Suppressor macrophage (primary cell): ENCODE data around the gene SPG21.
A peak's percentile ranks its signal among the peaks of the same experiment; 100 is the strongest.

ENCODE experiments used
- DNase-seq, 4 experiments: peaks; one replicate each; pipeline ENCODE4 v3.0.0-alpha.2; 2020 to 2022

SPG21 gene

GRCh38 chr15:64938192-64938591 lies 51.5 kb downstream of the SPG21 start:
- DNase-seq: no peak

DNA sequence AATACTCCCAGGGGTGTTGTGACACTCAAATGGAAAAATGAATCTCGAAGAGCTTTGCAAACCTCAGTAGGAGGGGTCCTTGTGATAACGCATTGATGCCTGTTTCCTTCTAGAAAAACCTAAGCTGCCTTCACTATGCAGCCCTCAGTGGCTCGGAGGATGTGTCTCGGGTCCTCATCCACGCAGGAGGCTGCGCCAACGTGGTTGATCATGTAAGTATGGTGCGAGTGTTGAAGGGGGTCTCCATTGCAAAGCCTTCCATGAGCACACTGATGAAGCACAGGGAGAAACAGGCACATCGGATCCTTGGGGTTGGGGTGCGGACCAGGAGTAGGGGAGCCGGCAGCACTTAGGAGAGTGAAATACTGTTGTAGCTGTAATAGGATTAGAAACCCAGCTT lies 55.7 kb downstream of the SPG21 start:
- no peak for DNase-seq

DNA sequence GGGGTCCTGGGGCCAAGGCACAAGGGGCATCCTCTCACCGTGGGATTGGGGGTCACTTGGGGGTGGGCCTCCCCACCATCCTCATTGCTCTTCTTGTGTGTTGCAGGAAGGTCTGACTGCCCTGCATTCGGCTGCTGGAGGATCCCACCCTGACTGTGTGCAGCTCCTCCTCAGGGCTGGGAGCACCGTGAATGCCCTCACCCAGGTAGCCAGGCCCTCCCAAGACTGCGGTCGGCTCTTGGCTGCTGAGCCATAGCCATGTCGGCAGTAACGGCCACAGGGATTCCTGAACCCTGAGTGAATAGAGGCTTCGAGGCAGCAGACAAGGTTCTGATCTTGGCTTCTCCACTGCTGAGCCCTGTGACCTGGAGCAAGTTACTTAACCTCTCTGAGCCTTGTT lies 58.3 kb downstream of the SPG21 start:
- no peak for DNase-seq

DNA sequence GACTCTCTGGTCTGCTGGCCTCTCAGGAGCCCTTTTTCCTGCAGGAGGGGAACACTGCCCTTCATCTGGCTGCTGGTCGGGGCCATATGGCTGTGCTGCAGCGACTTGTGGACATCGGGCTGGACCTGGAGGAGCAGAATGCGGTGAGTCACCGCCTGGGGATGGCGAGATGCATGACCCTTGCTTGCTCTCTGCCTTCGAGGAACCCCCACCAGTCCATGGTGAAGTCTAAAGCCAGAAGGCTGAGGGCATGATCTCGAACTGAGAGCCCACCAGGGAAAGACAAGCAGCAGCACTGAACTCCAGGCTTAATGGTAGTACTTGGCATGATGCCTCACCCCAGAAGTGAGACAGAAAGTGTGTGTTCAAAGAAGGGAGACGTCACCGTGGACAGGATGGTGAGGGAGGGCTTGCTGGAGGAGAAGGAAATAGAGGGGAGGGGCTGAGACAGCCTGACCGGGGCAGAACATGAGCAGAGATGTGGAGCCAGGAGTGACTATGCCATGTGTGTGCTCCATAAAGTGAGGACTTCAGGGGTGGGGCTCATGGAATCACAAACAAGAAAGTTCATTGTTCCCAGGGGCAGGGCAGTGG lies 58.8 kb downstream of the SPG21 start:
- DNase-seq: no peak

DNA sequence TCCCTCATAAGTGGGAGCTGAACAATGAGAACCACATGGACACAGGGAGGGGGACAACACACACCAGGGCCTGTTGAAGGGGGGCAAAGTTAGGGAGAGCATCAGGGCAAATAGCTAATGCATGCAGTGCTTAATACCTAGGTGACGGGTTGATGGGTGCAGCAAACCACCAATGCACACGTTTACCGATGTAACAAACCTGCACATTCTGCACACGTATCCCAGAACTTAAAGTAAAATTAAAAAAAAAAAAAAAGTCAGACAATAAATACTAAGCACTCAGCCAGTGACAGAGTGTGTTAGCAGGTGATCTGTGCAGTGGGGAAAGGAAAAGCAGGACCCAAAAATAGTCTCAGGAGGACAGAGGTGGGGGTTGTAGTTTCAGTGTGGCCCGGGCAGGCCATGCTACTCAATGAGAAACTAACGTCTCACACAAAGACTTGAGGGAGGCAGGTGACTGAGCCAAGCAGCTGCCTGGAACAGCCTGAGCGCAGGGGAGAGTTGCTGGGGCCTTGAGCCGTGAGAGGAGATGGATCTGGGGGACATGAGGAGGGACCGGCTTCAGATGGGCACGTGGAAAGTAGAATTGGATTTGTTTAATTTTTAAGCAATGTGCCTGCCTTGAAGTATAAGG lies 59.6 kb downstream of the SPG21 start:
- DNase-seq: no peak

DNA sequence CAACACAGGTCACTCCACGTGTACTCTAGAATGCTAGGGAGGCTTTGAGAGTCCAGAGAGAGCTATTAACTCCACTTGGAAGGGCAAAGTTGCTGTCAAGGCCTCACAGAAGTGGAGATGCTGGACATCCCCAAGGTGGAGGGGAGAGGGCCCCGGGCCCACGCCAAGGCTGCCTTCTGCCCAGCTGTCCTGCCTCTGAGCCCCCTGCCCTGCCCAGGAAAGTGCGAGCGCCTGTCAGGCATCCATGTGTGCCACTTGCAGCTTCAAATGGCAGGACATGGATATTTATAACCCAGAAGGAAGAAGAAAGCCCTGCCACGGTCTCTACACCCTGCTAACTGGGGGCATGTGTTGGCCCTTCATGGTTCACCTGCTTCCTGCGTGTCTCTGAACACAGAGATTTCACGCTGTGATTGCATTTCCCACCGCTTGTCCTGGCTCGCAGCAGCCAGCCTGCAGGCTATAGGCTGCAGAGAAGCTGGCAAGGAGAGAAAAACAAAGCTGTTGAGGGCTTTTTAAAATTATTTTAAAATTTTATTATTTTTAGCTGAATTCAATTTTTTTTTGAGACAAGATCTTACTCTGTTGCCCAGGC lies 61.0 kb downstream of the SPG21 start:
- DNase-seq: no peak

GRCh38 chr15:64926661-64927060 lies 63.1 kb downstream of the SPG21 start:
- no peak for DNase-seq

DNA sequence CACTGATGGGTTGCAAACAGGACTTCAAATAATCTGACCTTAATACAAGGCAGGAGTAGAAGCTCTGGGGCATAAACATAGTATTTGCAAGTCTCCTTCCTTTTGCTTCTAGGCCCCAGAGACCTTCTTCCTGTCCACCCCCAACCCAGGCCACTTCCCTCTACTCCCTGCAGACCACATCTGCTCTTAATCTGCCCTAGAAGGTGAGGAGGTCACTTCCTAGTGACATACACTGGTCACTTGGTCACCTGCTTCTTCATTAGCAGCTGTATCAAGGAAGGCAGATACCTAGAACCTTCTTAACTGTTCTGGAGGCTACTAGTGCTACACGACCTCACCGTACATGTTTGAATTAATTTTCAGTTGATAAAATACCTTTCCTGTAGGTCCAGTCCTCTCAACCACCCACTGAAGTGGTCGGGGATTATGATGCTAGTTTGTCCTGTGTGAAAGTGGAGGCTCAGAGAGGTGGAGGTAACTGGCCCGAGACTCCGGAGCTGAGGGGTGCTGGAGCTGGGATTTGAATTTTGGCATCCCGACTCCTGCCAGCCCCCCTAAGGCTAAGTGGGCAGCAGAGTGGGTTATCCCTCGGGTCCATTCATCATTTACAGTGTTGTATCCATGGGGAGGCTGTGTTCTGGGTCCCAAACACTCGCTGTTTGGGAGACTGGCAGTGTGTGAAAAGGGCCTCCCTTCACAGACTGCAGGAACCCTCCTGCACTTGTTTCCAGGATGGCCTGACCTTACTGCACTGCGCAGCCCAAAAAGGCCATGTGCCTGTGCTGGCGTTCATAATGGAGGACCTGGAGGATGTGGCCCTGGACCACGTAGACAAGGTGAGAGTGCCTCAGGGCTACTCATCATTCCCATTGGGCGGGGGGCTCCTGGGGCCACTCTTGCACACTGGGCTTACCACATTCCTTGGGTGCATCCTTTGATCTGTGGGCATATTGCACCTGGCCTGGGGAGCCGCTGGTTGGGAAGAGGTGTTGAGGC lies 64.1 kb downstream of the SPG21 start:
- DNase-seq: peak in 2 of 4 experiments; percentile 10 to 26

- DNase-seq: no peak
Measured at GRCh38 chr15:64923546-64923945, 66.2 kb downstream of the SPG21 start.

GRCh38 chr15:64921711-64922110 lies 68.0 kb downstream of the SPG21 start:
- no peak for DNase-seq

DNA sequence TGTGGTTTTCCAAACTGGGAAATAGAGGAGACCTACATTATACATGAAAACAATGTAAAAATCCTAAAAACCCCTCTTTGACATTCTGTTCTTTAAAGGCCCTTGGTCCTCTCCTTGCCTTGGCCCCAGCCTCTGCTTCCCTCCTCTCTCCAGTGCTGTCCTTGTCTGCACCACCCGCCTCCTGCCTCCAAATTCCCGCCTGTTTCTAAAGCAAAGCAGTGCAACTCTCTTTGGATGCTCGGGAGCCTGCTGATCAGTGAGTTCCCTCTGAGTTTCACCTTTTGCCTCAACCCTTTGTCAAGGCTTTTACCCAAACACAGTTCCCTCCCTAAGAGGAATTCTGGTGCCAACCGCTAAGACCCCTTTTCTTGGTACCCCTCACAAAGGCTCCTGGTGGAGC lies 70.0 kb downstream of the SPG21 start:
- no peak for DNase-seq

DNA sequence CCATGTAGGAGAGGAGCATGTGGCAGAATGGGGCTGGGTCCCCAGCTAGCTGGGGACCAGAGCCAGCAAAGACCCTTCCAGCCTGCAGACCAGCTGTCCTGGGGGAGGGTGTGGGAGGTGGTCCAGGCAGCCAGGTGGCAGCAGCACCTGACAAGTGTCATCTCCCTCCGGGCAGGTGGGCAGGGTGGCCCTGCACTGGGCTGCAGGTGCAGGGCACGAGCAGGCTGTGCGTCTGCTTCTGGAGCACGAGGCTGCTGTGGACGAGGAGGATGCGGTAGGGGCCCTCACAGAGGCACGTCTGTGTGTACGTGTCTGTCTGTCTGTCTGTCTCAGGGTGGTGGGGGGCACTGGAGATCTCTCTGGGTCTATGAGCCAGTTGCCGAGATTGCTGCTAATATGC lies 72.5 kb downstream of the SPG21 start:
- DNase-seq: no peak

DNA sequence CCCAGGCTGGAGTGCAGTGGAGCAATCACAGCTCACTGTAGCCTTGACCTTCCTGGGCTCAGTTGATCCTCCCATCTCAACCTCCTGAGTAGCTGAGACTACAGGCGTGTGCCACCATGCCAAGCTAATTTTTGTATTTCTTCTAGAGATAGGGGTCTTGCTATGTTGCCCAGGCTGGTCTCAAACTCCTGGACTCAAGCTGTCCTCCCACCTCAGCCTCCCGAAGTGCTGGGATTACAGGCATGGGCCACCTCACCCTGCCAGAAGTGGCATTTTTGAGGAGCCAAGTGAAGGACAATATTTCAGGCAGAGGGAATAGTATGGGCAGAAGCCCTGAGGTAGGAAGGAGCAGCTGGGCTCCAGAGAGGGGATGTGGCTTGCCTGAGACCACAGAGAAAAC lies 73.3 kb downstream of the SPG21 start:
- DNase-seq: no peak

DNA sequence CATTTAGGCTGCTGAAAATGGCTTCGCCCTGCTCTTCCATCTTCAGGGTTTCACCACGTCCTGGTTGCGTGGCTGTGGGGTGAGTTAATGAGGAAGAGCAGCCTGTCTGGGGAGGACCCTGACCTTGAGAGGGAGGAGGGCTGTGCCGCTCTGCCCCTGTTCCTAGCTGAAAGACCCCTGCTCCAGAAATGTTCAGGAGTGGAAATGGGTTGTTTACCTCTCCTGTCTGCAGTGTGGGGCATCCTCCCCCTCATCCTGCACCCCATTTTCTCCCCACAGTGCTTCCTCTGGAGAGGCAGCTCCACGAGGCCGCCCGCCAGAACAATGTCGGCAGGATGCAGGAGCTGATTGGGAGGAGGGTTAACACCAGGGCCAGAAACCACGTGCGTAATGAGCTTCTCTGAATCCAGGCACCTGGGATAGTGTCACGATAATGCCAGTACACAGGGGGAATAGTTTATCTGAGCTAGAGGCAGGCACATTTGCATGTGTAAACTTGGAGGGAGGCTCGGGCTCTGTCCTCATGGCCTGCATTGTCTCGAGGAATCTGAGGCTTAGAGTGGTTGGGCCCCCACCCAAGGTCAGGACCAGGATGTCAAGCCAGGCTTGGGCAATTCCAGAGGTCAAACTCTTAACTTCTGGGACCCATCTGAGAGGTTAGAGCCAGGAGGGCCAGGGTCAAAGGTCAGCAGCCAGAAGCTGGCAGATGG lies 74.0 kb downstream of the SPG21 start:
- no peak for DNase-seq
